Measurements from ENCODE around the gene MTMR6. TPM values are rescaled to one million over a fixed set of nuclear protein-coding genes. Genes with fewer than 3 reads are reported as not detected.

The MTMR6 gene
- total RNA-seq, 1 experiment from 2014 or later, result 21.5 TPM

DNA sequence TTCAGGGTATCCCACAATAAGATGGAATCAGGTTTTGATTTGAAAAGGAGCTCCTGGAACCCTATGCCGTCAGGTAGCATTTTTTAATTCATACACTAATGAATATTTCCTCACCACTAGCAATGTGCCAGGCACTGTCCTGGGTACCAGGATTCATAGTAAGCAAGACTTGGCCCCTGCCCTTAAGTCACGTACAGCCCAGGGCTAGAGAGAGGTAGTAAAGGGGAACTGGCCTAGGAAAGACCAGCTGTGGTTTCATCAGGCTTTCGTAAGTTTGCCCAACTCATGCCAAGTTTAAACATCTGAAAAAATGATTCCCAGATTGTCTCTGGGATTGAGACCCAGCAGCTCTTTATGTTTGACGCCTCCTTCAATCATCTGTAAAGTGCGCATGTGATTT lies 69.3 kb downstream of the MTMR6 start:
- Mint-ChIP-seq H3K27me3 (ENCODE audit: insufficient read depth, unreplicated experiment) (no peaks in the 10 kb centered on the region), H3K9me3 (ENCODE audit: unreplicated experiment) (no peaks in the 10 kb centered on the region), H3K27ac (ENCODE audit: low read depth, unreplicated experiment) (no peak overlapping the region), H3K4me3 (ENCODE audit: unreplicated experiment) (no peak overlapping the region), H3K4me1 (ENCODE audit: insufficient read depth, unreplicated experiment) (no peaks in the 10 kb centered on the region), H3K36me3 (ENCODE audit: insufficient read depth, unreplicated experiment) (no peaks in the 10 kb centered on the region)
- intact Hi-C loops (cut with micrococcal nuclease), result no loop called here
- TF ChIP-seq, protein P1, sequence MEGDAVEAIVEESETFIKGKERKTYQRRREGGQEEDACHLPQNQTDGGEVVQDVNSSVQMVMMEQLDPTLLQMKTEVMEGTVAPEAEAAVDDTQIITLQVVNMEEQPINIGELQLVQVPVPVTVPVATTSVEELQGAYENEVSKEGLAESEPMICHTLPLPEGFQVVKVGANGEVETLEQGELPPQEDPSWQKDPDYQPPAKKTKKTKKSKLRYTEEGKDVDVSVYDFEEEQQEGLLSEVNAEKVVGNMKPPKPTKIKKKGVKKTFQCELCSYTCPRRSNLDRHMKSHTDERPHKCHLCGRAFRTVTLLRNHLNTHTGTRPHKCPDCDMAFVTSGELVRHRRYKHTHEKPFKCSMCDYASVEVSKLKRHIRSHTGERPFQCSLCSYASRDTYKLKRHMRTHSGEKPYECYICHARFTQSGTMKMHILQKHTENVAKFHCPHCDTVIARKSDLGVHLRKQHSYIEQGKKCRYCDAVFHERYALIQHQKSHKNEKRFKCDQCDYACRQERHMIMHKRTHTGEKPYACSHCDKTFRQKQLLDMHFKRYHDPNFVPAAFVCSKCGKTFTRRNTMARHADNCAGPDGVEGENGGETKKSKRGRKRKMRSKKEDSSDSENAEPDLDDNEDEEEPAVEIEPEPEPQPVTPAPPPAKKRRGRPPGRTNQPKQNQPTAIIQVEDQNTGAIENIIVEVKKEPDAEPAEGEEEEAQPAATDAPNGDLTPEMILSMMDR (IDR thresholded peaks at IDR 0.05; ENCODE audit: unreplicated experiment), result no peak
- DNase-seq (ENCODE audit: unreplicated experiment), result no peak
- CTCF ChIA-PET, result interaction anchor here (0.5 to 1.6 kb wide), 3 partner anchors 15 to 211 kb away, joined by 3 to 8 read pairs (median 3); no protein-coding TSS in a partner anchor
- BruUV-seq (replicated peaks), result no TSS peak
- POLR2A ChIA-PET, result no interaction called here

DNA sequence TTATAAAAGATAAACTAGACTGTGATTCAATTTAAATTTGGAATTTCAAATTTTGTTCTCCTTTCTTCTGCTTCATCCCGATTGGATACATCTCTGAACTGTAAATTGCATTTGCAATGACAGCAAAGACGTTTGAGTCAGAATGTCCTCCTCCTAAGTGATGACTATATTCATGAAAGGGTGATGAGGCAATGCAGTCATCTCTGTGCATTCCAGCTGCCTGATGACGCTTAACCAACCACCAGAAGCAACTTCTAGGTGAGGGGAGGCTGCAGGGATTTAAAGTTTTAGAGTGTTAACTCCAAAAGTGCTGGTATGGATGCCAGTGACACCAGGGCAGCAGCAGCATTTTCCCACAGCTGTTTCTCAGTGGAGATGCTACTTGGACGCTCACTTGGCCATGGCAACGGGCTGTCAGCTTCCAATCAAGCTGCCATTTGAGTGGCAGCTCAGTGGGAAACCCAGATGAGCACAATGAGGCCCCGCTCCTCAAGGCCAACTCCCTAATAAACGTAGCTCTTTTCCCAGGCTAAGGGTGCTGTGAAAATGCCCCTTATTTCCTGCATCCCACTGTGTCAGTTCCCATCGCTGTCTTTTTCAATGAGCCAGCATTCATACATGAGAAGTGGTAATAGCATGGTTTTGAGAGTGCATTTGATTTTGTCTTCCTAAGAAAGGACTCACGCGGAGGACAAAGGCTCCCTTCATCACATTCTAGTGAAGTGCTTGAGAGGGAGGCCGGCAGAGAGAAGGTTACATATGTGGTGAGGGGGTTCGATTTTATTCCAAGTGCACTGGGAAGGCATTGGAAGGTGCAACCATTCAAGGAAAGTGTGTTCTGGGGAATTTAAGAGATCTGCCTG lies 70.0 kb downstream of the MTMR6 start:
- Mint-ChIP-seq H3K27ac (ENCODE audit: low read depth, unreplicated experiment) (no peak overlapping the region), H3K4me1 (ENCODE audit: insufficient read depth, unreplicated experiment) (no peaks in the 10 kb centered on the region), H3K36me3 (ENCODE audit: insufficient read depth, unreplicated experiment) (no peaks in the 10 kb centered on the region), H3K9me3 (ENCODE audit: unreplicated experiment) (no peaks in the 10 kb centered on the region), H3K4me3 (ENCODE audit: unreplicated experiment) (no peak overlapping the region), H3K27me3 (ENCODE audit: insufficient read depth, unreplicated experiment) (no peaks in the 10 kb centered on the region)
- POLR2A ChIA-PET, result no interaction called here
- intact Hi-C loops (cut with micrococcal nuclease), result no loop called here
- CTCF ChIA-PET, result interaction anchor here (0.5 to 1.6 kb wide), 2 partner anchors 16 to 114 kb away, joined by 3 to 8 read pairs; no protein-coding TSS in a partner anchor
- TF ChIP-seq, protein P1 (IDR thresholded peaks at IDR 0.05; ENCODE audit: unreplicated experiment), result no peak
- peak; percentile 25 for DNase-seq (ENCODE audit: unreplicated experiment)
- BruUV-seq (replicated peaks), result no TSS peak

DNA sequence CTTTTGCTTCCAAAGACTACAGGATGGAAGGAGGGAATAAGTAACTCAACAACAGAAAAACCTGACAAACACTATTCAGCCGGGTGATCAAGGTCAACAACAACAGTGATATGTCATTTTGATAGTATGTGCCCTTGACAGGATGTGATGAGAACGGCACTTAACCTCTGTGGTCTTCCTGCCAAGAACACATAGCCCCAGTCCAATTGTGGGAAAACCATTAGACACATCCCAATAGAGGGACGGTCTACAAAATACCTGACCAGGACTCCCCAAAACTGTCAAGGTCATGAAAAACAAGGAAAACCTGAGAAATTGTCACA lies 72.1 kb downstream of the MTMR6 start:
- Mint-ChIP-seq H3K27ac (ENCODE audit: low read depth, unreplicated experiment) (no peak overlapping the region), H3K9me3 (ENCODE audit: unreplicated experiment) (no peaks in the 10 kb centered on the region), H3K27me3 (ENCODE audit: insufficient read depth, unreplicated experiment) (no peaks in the 10 kb centered on the region), H3K4me1 (ENCODE audit: insufficient read depth, unreplicated experiment) (no peaks in the 10 kb centered on the region), H3K4me3 (ENCODE audit: unreplicated experiment) (no peak overlapping the region), H3K36me3 (ENCODE audit: insufficient read depth, unreplicated experiment) (no peaks in the 10 kb centered on the region)
- no TSS peak for BruUV-seq (replicated peaks)
- CTCF ChIA-PET, result no interaction called here
- intact Hi-C loops (cut with micrococcal nuclease), result no loop called here
- DNase-seq (ENCODE audit: unreplicated experiment), result no peak
- TF ChIP-seq, protein P1 (IDR thresholded peaks at IDR 0.05; ENCODE audit: unreplicated experiment), result no peak
- POLR2A ChIA-PET, result no interaction called here

DNA sequence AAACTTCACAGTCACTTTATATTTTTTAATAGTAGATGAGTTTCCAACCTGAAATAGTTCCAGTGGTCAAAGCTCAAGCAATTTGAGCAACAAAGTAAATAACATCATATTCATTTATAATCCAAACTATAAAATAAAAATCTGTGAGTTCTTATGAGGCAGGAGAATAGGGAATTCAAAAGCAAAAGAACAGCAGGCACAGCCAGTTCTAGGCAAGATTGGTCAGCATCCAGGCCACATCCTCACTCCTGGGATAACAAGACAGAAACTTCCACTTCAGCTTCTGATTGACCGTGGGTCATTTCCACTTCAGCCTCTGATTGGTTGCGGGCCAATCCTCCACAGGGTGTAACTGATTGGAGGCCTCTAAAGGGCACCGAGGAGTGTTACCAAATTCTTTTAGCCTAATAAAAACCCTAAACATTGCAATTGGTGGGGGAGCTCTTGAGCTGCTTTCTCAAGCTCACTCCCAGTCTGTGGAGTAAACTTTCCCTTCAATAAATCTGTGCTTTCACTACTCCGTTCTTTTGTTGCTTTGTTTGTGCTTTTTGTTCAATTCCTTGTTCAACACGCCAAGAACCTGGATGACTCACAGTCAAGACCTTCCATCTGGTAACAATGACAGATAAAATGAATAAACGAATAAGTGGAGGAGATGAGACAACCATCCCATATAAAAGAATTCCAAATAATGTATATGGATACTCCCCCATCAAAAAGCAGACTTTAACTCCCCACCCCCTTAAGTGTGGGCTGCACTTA lies 72.6 kb downstream of the MTMR6 start:
- Mint-ChIP-seq H3K4me3 (ENCODE audit: unreplicated experiment) (no peak overlapping the region), H3K27me3 (ENCODE audit: insufficient read depth, unreplicated experiment) (no peaks in the 10 kb centered on the region), H3K4me1 (ENCODE audit: insufficient read depth, unreplicated experiment) (no peaks in the 10 kb centered on the region), H3K36me3 (ENCODE audit: insufficient read depth, unreplicated experiment) (no peaks in the 10 kb centered on the region), H3K27ac (ENCODE audit: low read depth, unreplicated experiment) (no peak overlapping the region), H3K9me3 (ENCODE audit: unreplicated experiment) (no peaks in the 10 kb centered on the region)
- no TSS peak for BruUV-seq (replicated peaks)
- POLR2A ChIA-PET, result no interaction called here
- intact Hi-C loops (cut with micrococcal nuclease), result no loop called here
- TF ChIP-seq, protein P1 (IDR thresholded peaks at IDR 0.05; ENCODE audit: unreplicated experiment), result no peak
- peak; percentile 27 for DNase-seq (ENCODE audit: unreplicated experiment)
- CTCF ChIA-PET, result interaction anchor here (3.0 kb wide), 1 partner anchor 19 kb away, joined by 11 read pairs; no protein-coding TSS in a partner anchor
